ENCODE results near the gene ZNHIT6.

The ZNHIT6 gene

GRCh38 chr1:85677656-85678055, 30.6 kb downstream of the ZNHIT6 start:
- ChIA-PET CTCF (interaction anchor here (0.6 to 1.4 kb wide), 3 partner anchors 13 to 334 kb away, joined by 3 to 7 read pairs (median 4); no protein-coding TSS in a partner anchor), POLR2A (no interaction called here)
- Histone ChIP-seq H3K36me3 (ENCODE audit: control insufficient read depth in 2 of 2, insufficient read depth in 1 of 2, low read length in 2 of 2) (peaks cover 10 to 43% of the 10 kb centered on the region in 2 experiments), H3K4me1 (ENCODE audit: control insufficient read depth, insufficient read depth, low read length) (no peaks in the 10 kb centered on the region), H3K4me3 (ENCODE audit: low read depth, low read length) (no peak overlapping the region), H3K9me3 (ENCODE audit: control insufficient read depth, insufficient read depth, low read depth, low read length) (no peaks in the 10 kb centered on the region), H3K27ac (ENCODE audit: extremely low read depth, low read depth, low read length) (no peak overlapping the region)
- TF ChIP-seq ZNF24 (tag by site-specific recombination; IDR thresholded peaks at IDR 0.05), result no peak
- TF ChIP-seq ZNF701 (tag by site-specific recombination; IDR thresholded peaks at IDR 0.05), result no peak
- no peak for TF ChIP-seq ZNF596 (tag by site-specific recombination; IDR thresholded peaks at IDR 0.05)
- no peak for TF ChIP-seq ZBTB8A (tag by site-specific recombination; IDR thresholded peaks at IDR 0.05)
- TF ChIP-seq ZNF488 (tag by site-specific recombination; IDR thresholded peaks at IDR 0.05), result no peak
- TF ChIP-seq ZNF391 (tag by site-specific recombination; IDR thresholded peaks at IDR 0.05; ENCODE audit: borderline replicate concordance, low read depth), result no peak
- no peak for TF ChIP-seq ZNF112 (tag by site-specific recombination; IDR thresholded peaks at IDR 0.05)
- TF ChIP-seq ZFHX2 (tag by site-specific recombination; conservative IDR thresholded peaks at IDR 0.05), result no peak

GRCh38 chr1:85672031-85672660, 36.1 kb downstream of the ZNHIT6 start:
- Histone ChIP-seq H3K36me3 (ENCODE audit: control insufficient read depth in 2 of 2, insufficient read depth in 1 of 2, low read length in 2 of 2) (peaks cover 4 to 32% of the 10 kb centered on the region in 2 experiments), H3K4me1 (ENCODE audit: control insufficient read depth, insufficient read depth, low read length) (no peaks in the 10 kb centered on the region), H3K27ac (ENCODE audit: extremely low read depth, low read depth, low read length) (no peak overlapping the region), H3K4me3 (ENCODE audit: low read depth, low read length) (no peak overlapping the region), H3K9me3 (ENCODE audit: control insufficient read depth, insufficient read depth, low read depth, low read length) (no peaks in the 10 kb centered on the region)
- ChIA-PET CTCF (no interaction called here), POLR2A (no interaction called here)
- TF ChIP-seq ZNF292 (tag by site-specific recombination; IDR thresholded peaks at IDR 0.05; ENCODE audit: borderline replicate concordance, low read depth) (no peak), SALL2 (tag by site-specific recombination; IDR thresholded peaks at IDR 0.05; ENCODE audit: borderline replicate concordance) (no peak), ZNF280D (tag by site-specific recombination; IDR thresholded peaks at IDR 0.05) (no peak), ZNF202 (tag by site-specific recombination; IDR thresholded peaks at IDR 0.05; ENCODE audit: borderline replicate concordance) (no peak), ZNF777 (tag by site-specific recombination; IDR thresholded peaks at IDR 0.05; ENCODE audit: borderline replicate concordance) (no peak), ZNF169 (tag by site-specific recombination; IDR thresholded peaks at IDR 0.05) (no peak), ZNF248 (tag by site-specific recombination; IDR thresholded peaks at IDR 0.05) (no peak), ZNF513 (tag by site-specific recombination; IDR thresholded peaks at IDR 0.05) (no peak), ZSCAN18 (tag by site-specific recombination; IDR thresholded peaks at IDR 0.05) (no peak)
